PC-9 (cell line): ENCODE data around the gene FAM168A.

ENCODE experiments used
- CTCF ChIP-seq: fragments of 200-600 bp; sonication (generic); conservative IDR thresholded peaks from 2 replicates; pipeline ENCODE4 v1.6.1; 2017; ENCODE audit warnings: mixed run types, antibody characterized with exemption, mild to moderate bottlenecking, moderate library complexity
- EZH2 ChIP-seq: fragments of 200-600 bp; sonication (generic); IDR thresholded peaks from 2 replicates; pipeline ENCODE4 v1.8.0; 2017; ENCODE audit warnings: antibody characterized with exemption, low read depth

GRCh38 chr11:73565804-73566203, 32.1 kb downstream of the FAM168A start:
- no peak for TF ChIP-seq CTCF
- no peak for TF ChIP-seq EZH2
